Activated CD4-positive, alpha-beta T cell treated with anti-CD3 and anti-CD28 coated beads, Interleukin-2, amount 50 U/mL, for 24 hours (primary cell): ENCODE data around the gene FMR1NB.
A peak's percentile ranks its signal among the peaks of the same experiment; 100 is the strongest.

Experiments used
- DNase-seq, 2 donors: peaks; one replicate each; pipeline ENCODE4 v3.0.0-alpha.2; 2020; ENCODE audit warnings: low read depth in 1 of 2, low spot score in 1 of 2

Gene FMR1NB

GRCh38 chrX:147981038-147981752 lies at the start of gene FMR1NB:
TSS of gene FMR1NB (plus strand) at chrX:147981337. CDS start at chrX:147981403, 66 bp downstream.
- no peak for DNase-seq

GRCh38 chrX:147933815-147934214 lies 47.3 kb upstream of the FMR1NB start:
- no peak for DNase-seq

- no peak for DNase-seq
These were observed 45.9 kb upstream of the FMR1NB start for GRCh38 chrX:147935156-147935758.

- DNase-seq, result no peak
These were observed 35.9 kb upstream of the FMR1NB start for GRCh38 chrX:147945286-147945685.

- DNase-seq, result no peak
These were observed 32.6 kb upstream of the FMR1NB start for GRCh38 chrX:147948531-147948930.

GRCh38 chrX:147950352-147950751 lies 30.8 kb upstream of the FMR1NB start:
- DNase-seq, result no peak

- DNase-seq, result no peak
These were observed 27.2 kb upstream of the FMR1NB start for GRCh38 chrX:147953976-147954375.

GRCh38 chrX:147957291-147957690 lies 23.8 kb upstream of the FMR1NB start:
- DNase-seq, result no peak

- no peak for DNase-seq
These were observed 22.8 kb upstream of the FMR1NB start for GRCh38 chrX:147958291-147958690.

GRCh38 chrX:147960722-147961121 lies 20.4 kb upstream of the FMR1NB start:
- no peak for DNase-seq

- no peak for DNase-seq
These were observed 18.7 kb upstream of the FMR1NB start for GRCh38 chrX:147962476-147962875.

- no peak for DNase-seq
These were observed 2.2 kb upstream of the FMR1NB start for GRCh38 chrX:147978931-147979330.

GRCh38 chrX:148020329-148020728 lies 39.2 kb downstream of the FMR1NB start:
- no peak for DNase-seq

GRCh38 chrX:148024425-148025148 lies 43.5 kb downstream of the FMR1NB start:
- DNase-seq, result no peak

- no peak for DNase-seq
These were observed 54.2 kb downstream of the FMR1NB start for GRCh38 chrX:148035380-148035779.

- no peak for DNase-seq
These were observed 55.9 kb downstream of the FMR1NB start for GRCh38 chrX:148037020-148037419.

GRCh38 chrX:148043271-148043855 lies 62.2 kb downstream of the FMR1NB start:
- peak in 1 of 2 donors; percentile 0 for DNase-seq

GRCh38 chrX:148047200-148047599 lies 66.1 kb downstream of the FMR1NB start:
- no peak for DNase-seq

- DNase-seq, result peak in 1 of 2 donors; percentile 5
These were observed 68.3 kb downstream of the FMR1NB start for GRCh38 chrX:148049441-148049840.

- DNase-seq, result no peak
These were observed 70.8 kb downstream of the FMR1NB start for GRCh38 chrX:148051973-148052372.

- DNase-seq, result no peak
These were observed 86.1 kb downstream of the FMR1NB start for GRCh38 chrX:148067285-148067684.
